GM12878 (cell line): ENCODE data around the gene EDC4. TPM values are rescaled to one million over a fixed set of nuclear protein-coding genes. Genes with fewer than 3 reads are reported as not detected.
"Not testable (repeated sequence)": the region's sequence is repeated elsewhere in the genome, so short reads cannot be mapped to it uniquely, and the experiment has no call there.

ENCODE experiments used
- ATAC-seq: fragments of 200-7000 bp; cut with Tn5 transposase; 3 replicates; pipeline ENCODE4 v1.9.1; 2020; ENCODE audit warnings: mild to moderate bottlenecking, moderate library complexity
- BruUV-seq: library from RNA; stranded (reverse); fragments of 400-500 nt; replicated peaks from 2 replicates; lab custom pipeline; 2021; lab: Mats Ljungman, UMichigan
- CTCF ChIA-PET: fragments of 300-600 bp; sonication (Branson Sonifier 250); formaldehyde crosslinking; extraction: SDS; loops from one replicate; lab custom pipeline; 2021; ENCODE audit warnings: inconsistent platforms; lab: Yijun Ruan, JAX
- POLR2A ChIA-PET: fragments of 350-600 bp; formaldehyde crosslinking; extraction: SDS; loops from one replicate; lab custom pipeline; 2021; ENCODE audit warnings: inconsistent platforms; lab: Charles Lee
- RAD21 ChIA-PET: fragments of 300-600 bp; sonication (Branson Sonifier 250); formaldehyde crosslinking; loops from one replicate; lab custom pipeline; 2023; ENCODE audit warnings: antibody characterized with exemption; ENCODE audit not compliant: unreplicated experiment; lab: Charles Lee
- SMC1A ChIA-PET: fragments of 300-600 bp; sonication (Branson Sonifier 250); formaldehyde crosslinking; loops from one replicate; lab custom pipeline; 2023; ENCODE audit not compliant: unreplicated experiment, uncharacterized antibody; lab: Charles Lee
- DNase-seq: peaks from one replicate; pipeline ENCODE4 v3.0.0-alpha.2; 2011; ENCODE audit warnings: low read depth, low spot score
- FAIRE-seq: peaks from 3 replicates; lab custom pipeline; 2011; peaks lifted over from hg19 to GRCh38; lab: Jason Lieb, UNC
- H2AFZ ChIP-seq: 2 replicates; pipeline ENCODE4 v1.6.0; 2011; ENCODE audit warnings: low read depth, low read length, control low read depth; ENCODE audit not compliant: control insufficient read depth
- H3K27ac ChIP-seq: 2 replicates; pipeline ENCODE4 v1.5.1; 2011; ENCODE audit warnings: control low read depth; ENCODE audit not compliant: control insufficient read depth, insufficient read depth
- H3K27me3 ChIP-seq, 2 experiments: replicated peaks in 1 of 2; 2 replicates each; pipeline versions ENCODE4 v1.6.0 to v1.6.1; 2011; ENCODE audit warnings: low read length in 1 of 2; ENCODE audit not compliant: control insufficient read depth in 2 of 2, insufficient read depth in 2 of 2
- H3K36me3 ChIP-seq, 2 experiments: 2 replicates each; pipeline ENCODE4 v1.5.1; 2011; ENCODE audit warnings: low read length in 1 of 2; ENCODE audit not compliant: control insufficient read depth in 2 of 2, insufficient read depth in 2 of 2
- H3K4me1 ChIP-seq: 2 replicates; pipeline ENCODE4 v1.6.1; 2011; ENCODE audit warnings: mild to moderate bottlenecking, low read length, moderate library complexity, mixed read lengths; ENCODE audit not compliant: control insufficient read depth, insufficient read depth
- H3K4me2 ChIP-seq: 2 replicates; pipeline ENCODE4 v1.6.0; 2011; ENCODE audit warnings: control low read depth; ENCODE audit not compliant: control insufficient read depth, insufficient read depth
- H3K4me3 ChIP-seq: fragments of 200-600 bp; sonication (generic); 2 replicates; pipeline ENCODE4 v1.5.1; 2016
- H3K79me2 ChIP-seq: 2 replicates; pipeline ENCODE4 v1.6.0; 2011; ENCODE audit warnings: low read length; ENCODE audit not compliant: control insufficient read depth, insufficient read depth
- H3K9ac ChIP-seq: 2 replicates; pipeline ENCODE4 v1.8.0; 2011; ENCODE audit warnings: low read length, control low read depth, mixed read lengths; ENCODE audit not compliant: control insufficient read depth, insufficient read depth
- H3K9me3 ChIP-seq: replicated peaks from 3 replicates; pipeline ENCODE4 v1.5.1; 2011; ENCODE audit warnings: mild to moderate bottlenecking, low read length; ENCODE audit not compliant: control insufficient read depth, insufficient read depth
- H4K20me1 ChIP-seq: 2 replicates; pipeline ENCODE4 v1.6.0; 2011; ENCODE audit not compliant: control insufficient read depth, insufficient read depth
- KDM1A ChIP-seq: fragments of 200-600 bp; sonication (generic); IDR thresholded peaks from 2 replicates; pipeline ENCODE4 v1.6.1; 2016; ENCODE audit warnings: borderline replicate concordance
- LARP7 ChIP-seq: fragments of 450-650 bp; IDR thresholded peaks from 2 replicates; pipeline ENCODE4 v1.6.1; 2017; ENCODE audit warnings: mild to moderate bottlenecking
- PML ChIP-seq: IDR thresholded peaks from 2 replicates; pipeline ENCODE4 v1.6.1; 2012; ENCODE audit warnings: low read length, inconsistent platforms
- WGBS: methylation state at CpG from one replicate; pipeline ENCODE4 v1.1.6; 2016; ENCODE audit warnings: low lambda C conversion rate; ENCODE audit not compliant: insufficient replicate concordance, insufficient coverage; ENCODE audit errors: missing lambda C conversion rate; 5-methylcytosine and 5-hydroxymethylcytosine counted together
- in situ Hi-C: fragments of 300-500 bp; cut with MboI; formaldehyde crosslinking; loops from 9 replicates; pipeline ENCODE4 v1.14.3; 2018; ENCODE audit warnings: mixed read lengths
- intact Hi-C: fragments of 100-400 bp; cut with micrococcal nuclease; formaldehyde crosslinking; loops from one replicate; pipeline ENCODE4 v1.14.2; 2022; ENCODE audit not compliant: unreplicated experiment
- polyA plus RNA-seq, 11 experiments: library from polyadenylated mRNA; depleted of rRNA in 4 of 11; unstranded in 6 of 11; stranded (reverse) in 5 of 11; fragments of >200 nt; fragmentation: Nextera tagmentation in 4 of 11; fragmentation: Illumina TruSeq in 1 of 11; extraction: Ambion mirVana in 4 of 11; extraction: Trizol in 1 of 11; gene quantifications; 1 replicate in 1 of 11; 2 replicates in 10 of 11; pipeline versions ENCODE4 v1.2.1 to v1.2.3, GENCODE V29; 2011 to 2016; ENCODE audit warnings: inconsistent platforms in 2 of 11, missing spikeins in 2 of 11, low read depth in 1 of 11
- total RNA-seq, 4 experiments: library from RNA; depleted of rRNA in 3 of 4; stranded (reverse); fragments of >200 nt in 3 of 4; fragmentation: Illumina TruSeq in 1 of 4; extraction: Trizol in 1 of 4; gene quantifications; 2 replicates each; pipeline versions ENCODE4 v1.2.1 to v1.2.3, GENCODE V29; 2013 to 2021

Gene EDC4
- total and polyA plus RNA-seq, 10 of the 15 experiments (the other 5 are each of a cell fraction or from before 2014, with no cell fraction given) = 1.2 to 86.0 (median 53.4) TPM

DNA sequence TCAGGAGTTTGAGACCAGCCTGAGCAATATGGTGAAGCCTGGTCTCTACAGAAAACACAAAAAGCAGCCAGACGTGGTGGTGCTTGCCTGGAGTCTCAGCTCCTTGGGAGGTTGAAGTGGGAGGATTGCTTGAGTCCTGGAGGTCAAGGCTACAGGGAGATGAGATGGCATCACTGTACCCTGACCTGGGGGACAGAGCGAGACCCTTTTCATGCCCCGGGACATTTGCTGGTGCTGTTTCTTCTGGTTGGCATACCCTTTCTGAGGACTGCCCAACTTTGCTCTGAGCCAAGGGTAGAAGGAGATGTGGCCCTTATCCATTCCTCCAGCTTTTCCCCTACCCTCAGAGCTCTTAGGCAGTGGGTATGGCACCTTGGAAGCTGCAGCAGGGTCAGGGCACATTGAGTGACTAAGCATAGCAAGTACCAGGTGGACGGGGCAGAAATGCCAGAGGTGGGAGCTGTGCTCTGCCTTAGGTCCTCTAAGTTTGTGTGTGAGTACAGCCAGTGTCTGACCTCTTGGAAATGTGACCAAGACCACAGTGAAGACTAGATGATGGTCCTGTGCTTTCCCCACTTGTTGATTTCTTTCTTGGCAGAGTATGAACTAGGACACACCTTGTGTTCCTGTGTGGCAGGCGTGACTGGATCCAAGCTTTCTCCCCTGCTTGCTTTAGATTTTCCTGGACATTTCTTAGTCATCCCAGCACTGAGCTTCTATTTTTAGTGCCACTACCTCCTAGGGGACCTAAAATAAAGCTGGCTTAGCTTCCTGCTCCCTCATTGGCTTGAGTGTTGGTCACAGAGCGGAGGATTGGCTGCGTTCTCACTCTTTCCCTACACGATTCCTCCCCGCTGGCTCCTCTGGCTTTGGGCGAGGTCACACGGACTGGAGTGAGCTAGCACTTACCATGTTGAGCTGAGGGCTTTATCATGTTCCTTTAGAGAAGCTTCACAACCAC is 9.9 kb upstream of the EDC4 start (continued):
- TF ChIP-seq LARP7 (no peak), PML (no peak), KDM1A (no peak)
- TF ChIP-seq, all 136 proteins: peak for 0

DNA sequence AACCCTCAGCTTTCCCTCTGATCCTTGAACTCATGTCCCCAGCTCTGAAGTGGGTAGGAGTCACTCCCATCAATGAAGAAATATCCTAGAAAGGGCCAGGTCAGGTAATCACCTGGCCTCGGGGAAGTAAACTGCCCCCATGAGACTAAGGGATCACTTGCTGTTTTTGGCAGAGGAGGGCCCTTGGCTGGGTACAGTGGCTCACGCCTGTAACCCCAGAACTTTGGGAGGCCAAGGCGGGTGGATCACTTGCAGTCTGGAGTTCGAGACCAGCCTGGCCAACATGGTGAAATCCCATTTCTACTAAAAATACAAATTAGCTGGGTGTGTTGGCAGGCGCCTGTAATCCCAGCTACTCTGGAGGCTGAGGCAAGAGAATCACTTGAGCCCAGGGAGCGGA is 8.8 kb upstream of the EDC4 start:
- DNase-seq, H4K20me1 ChIP-seq, H3K4me2 ChIP-seq, ATAC-seq, H3K4me3 ChIP-seq, intact Hi-C loops, H2AFZ ChIP-seq, H3K4me1 ChIP-seq, H3K9me3 ChIP-seq, in situ Hi-C loops, BruUV-seq, H3K9ac ChIP-seq, H3K27me3 ChIP-seq, FAIRE-seq, RAD21 ChIA-PET, H3K27ac ChIP-seq: not testable (repeated sequence)
- ChIA-PET CTCF (interaction anchor here (6.5 kb wide), 1 partner anchor 48 kb away, joined by 53 read pairs; no protein-coding TSS in a partner anchor), POLR2A (interaction anchor here (0.6 kb wide), 1 partner anchor 23 kb away, joined by 3 read pairs; no protein-coding TSS in a partner anchor), SMC1A (interaction anchor here (1.4 kb wide), 1 partner anchor 19 kb away, joined by 5 read pairs; no protein-coding TSS in a partner anchor)
- Histone ChIP-seq H3K79me2 (peaks cover 24% of the 10 kb centered on the region), H3K36me3 (peaks cover 16 to 28% of the 10 kb centered on the region in 2 experiments)
- 85% methylated on average over 6 of the region's 6 CpGs for WGBS
